ENCODE measurements around the gene KRT74.

DNA sequence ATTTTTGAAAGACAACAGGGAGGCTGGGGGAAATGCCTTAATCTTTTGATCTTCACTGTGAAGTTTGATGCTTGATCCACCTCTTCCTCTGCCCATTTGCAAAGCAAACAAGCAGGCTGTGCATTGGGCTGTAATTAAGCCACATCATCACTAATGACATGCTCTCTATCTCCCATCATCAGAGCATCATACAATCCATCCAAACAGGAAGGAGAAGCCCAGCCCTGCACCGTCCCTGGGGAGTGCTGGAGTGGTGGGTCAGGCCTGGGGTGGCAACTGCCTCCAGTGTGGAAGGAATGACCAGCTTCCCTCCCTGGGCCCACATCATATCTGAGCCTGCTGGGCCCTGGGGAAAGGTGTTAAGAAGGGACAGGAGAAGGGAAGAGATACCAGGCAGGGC, 6.9 kb upstream of the KRT74 start:
- TF ChIP-seq, protein P1, sequence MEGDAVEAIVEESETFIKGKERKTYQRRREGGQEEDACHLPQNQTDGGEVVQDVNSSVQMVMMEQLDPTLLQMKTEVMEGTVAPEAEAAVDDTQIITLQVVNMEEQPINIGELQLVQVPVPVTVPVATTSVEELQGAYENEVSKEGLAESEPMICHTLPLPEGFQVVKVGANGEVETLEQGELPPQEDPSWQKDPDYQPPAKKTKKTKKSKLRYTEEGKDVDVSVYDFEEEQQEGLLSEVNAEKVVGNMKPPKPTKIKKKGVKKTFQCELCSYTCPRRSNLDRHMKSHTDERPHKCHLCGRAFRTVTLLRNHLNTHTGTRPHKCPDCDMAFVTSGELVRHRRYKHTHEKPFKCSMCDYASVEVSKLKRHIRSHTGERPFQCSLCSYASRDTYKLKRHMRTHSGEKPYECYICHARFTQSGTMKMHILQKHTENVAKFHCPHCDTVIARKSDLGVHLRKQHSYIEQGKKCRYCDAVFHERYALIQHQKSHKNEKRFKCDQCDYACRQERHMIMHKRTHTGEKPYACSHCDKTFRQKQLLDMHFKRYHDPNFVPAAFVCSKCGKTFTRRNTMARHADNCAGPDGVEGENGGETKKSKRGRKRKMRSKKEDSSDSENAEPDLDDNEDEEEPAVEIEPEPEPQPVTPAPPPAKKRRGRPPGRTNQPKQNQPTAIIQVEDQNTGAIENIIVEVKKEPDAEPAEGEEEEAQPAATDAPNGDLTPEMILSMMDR (IDR thresholded peaks at IDR 0.05) = no peak
- TF ChIP-seq POLR2A (IDR thresholded peaks at IDR 0.05) = no peak
